SHP77 treated with DMSO at 0.1 percent for 48 hours (cell line): ENCODE measurements around the gene RTN4RL2.

ENCODE experiments used
- DNase-seq: peaks from one replicate; lab custom pipeline; 2025; lab: John Stamatoyannopoulos, UW

The RTN4RL2 gene

DNA sequence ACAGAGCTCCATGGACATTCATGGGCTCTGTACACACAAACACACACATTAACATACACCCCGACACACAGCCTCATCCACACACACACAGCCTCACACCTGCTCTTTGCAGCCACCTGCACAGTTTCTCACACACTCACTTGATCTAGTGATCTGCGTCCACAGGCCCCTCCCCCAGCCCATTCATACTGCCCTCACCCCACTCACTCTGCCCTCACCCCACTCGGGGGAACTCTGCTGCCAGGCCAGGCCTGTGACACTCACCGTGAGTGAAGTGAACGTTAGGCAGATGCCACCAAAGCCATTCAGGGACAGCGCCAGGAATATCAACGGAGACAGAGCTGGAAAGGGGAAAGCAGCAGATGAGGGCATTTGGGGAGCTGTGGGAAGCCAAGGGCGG, 40.2 kb downstream of the RTN4RL2 start:
- DNase-seq: no peak

DNA sequence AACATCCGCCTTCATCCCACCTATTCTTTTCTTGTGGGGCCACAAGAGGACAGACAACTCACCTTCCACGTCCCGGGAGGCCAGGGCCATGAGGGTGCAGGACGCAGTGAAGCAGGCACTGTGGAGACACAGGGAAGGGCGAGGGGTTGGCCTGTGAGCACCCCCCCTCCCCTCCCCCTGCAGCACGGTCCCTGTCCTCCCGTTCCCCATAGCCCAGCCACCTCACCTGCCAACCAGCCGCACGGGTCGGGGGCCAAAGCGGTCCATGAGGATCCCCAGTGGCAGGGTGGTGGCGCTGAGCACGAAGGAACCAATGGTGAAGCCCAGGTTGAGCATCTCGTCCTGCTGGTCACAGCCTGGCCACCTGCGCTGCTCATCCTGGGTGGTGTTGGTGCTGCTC, 40.6 kb downstream of the RTN4RL2 start:
- no peak for DNase-seq

DNA sequence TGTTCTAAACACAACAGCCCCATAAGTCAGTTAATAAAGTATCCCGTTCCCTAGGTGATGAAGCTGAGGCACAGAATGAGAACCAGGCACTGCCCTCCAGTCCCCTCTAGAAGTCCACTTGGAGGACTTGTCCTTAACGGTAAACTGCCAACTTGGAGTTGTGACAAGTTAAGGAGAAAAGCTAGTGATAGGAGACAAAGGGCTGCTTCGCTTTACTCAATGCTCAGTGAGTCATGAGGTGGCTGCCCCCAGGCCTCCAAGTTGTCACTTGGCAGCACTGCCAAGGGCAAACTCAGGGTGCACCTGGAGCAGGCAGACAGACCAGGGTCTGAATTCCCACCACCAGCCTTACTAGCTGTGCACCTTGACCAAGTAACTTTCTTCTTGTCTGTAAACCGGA, 41.6 kb downstream of the RTN4RL2 start:
- DNase-seq: no peak

DNA sequence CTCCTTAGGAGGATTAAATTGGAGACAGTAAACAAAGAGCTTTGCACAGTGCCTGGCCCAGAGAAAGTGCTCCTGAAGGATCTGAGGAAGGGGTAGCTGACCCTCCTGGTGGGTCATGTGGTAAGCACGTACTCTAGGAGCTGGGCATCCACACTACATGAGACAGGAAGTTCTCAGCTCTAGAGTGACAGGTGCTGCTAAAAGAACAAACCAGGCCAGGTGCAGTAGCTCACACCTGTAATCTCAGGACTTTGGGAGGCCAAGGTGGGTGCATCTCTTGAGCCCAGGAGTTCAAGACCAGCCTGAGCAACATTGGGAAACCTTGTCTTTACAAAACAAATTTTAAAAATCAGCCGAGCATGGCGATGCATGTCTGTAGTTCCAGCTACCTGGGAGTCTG, 42.0 kb downstream of the RTN4RL2 start:
- DNase-seq: no peak

DNA sequence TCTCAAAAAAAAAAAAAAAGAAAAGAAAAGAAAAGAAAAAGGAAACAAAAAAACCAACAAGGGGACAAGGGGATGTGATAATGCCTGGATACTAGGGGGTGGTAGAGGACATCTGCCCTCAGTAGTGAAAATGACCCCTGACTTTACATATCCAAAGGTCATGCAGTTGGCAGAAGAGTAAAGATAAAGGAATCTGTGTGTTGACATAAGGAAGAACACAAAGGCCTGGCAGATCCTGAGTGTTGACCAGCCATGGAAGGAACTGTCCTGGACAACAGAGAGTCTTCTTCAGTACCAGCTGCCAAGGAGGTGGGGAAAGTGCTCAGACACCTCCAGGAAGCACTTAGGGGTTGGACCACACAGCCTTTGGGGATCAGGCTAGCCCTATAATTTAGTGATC, 42.5 kb downstream of the RTN4RL2 start:
- no peak for DNase-seq

DNA sequence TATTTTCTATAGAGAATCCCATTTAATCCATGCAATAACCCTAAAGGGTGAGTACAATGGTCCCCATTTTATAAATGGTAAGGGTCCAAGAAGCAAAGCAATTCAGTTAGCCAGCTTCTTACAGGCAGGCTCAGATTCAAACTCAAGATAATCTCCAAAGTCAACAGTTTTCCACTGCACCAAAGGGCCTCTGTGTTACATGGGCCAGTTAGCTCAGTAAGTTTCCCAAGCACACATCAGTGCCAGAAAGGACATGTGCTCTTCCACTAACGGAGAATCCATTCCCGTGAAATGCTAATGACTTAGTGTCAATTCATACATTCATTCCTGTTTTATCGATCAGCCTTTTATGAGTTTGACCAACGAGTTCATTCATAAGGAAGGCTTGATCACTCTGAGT, 44.2 kb downstream of the RTN4RL2 start:
- DNase-seq: no peak

DNA sequence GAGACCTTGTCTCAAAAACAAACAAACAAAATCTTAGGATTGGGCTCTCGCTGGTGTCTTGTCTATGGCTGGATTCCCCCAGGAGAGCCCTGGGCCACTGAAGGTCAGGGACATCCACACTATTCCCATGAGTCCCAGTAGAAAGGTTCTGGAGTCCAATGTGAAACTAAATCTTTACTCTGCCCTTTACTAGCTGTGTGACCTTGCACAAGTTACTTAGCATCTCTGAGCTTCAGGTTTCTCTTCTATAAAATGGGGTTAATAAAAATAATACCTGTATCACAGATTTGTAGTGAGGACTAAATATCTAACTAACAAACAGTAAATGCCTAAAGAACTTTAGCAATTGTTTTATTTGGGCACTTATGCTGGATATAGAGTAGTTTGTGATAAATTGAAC, 46.2 kb downstream of the RTN4RL2 start:
- no peak for DNase-seq

DNA sequence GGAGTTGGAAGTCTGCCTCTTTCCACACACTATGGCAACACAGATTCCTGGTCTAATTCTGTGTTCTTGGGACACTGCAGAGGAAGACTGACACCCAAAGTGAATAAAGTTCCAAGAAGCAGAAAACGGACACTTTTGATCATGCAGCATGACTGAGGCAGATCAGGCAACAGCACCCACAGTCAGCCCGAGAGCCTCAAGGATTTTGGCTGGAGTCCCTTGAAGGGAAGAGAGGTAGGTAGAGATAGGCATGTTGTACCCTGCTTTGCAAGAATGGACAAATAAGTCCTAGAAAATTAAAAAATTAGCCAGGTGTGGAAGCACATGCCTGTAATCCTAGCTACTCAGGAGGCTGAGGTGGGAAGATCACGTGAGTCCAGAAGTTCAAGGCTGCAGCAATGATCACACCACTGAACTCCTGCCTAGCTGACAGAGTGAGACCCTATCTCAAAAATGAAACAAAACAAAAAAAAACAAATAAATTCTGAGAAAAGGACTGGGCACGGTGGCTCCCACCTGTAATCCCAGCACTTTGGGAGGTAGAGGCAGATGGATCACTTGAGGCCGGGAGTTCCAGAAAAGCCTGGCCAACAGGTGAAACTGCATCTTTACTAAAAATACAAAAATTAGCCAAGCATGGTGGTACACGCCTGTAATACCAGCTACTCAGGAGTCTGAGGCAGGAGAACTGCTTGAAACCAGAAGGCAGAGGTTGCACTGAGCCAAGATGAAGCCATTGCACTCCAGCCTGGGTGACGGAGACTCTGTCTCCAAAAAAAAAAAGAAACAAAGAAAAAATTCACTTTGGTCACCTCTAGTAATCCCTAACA, 48.2 kb downstream of the RTN4RL2 start:
- no peak for DNase-seq

DNA sequence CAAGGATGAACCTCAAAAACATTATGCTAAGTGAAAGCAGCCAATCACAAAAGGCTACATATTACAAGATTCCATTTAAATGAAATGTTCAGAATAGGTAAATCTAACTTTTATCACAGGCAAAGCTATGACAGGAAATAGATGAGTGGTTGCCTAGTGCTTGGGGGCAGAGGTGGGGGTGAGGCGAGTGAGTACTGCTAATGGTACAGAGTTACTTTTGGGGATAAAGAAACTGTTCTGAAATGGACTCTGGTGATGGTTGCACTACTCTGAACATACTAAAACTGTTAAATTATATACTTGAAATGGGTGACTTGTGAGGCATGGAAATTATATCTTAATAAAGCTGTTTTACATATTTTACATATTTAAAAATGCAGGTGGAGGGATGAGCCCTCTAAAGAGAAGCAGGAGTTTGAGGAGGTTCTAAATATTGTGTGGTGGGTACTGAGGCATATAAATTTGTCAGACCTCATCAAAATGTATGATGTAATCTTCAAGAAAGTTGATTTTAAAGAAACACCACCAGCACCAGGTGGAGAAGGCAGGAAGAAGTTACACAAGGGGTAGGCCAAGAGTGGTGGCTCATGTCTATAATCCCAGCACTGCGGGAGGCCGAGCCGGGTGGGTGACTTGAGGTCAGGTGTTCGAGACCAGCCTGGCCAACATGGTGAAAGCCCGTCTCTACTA, 51.6 kb downstream of the RTN4RL2 start:
- DNase-seq: no peak

DNA sequence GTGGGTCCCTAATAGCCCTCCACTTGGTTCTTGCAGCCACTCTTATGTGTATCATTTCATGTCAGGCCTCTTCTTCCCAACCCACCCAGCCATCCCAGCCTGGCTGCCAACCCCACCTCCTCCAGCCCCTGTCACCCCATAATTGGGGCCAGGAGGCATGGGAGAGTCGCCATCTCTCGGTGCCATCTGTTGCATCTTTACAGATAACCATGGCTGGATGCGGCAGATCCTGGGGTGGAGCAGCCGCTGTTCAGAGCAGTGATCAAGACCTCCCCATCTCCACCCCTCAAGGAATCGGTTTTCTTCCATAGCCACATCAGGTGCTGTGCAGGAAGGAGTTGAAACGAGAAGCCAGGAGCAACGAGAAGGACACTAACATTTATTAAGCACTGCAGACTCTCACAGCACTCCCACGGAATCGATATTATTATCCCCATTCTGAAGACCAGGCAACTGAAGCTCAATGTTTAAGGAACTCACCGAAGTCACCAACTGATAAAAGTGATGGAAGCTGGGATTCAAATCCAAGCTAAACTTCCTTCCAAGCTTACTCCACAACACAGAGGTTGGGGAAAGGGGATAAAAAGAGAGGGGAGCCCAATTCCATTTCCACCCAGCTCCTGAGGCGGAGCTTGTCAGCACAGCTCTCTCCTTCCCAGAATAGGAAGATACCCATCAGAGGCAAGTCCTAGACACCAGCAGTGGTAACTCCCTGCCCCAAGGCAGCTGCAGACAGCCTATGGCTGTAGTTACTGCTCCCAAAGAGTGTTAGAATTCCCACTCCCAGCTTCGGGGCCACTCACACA, 52.5 kb downstream of the RTN4RL2 start:
- no peak for DNase-seq

DNA sequence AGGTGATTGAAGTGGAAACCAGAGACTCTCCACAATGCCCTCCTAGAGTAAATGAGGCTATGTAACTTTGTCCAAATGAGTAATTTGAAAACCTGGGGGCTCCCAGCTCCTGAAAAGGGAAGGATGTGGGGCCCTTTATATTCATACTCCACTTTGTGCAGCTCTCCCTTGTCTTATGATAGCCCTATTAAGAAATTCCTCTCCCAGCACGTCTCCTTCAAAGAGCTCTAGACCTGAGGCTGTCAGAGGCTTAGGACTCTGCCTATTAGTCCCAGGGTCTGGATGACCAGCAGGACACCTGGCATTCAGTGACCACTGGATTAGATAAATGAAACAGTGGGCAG, 53.1 kb downstream of the RTN4RL2 start:
- no peak for DNase-seq

DNA sequence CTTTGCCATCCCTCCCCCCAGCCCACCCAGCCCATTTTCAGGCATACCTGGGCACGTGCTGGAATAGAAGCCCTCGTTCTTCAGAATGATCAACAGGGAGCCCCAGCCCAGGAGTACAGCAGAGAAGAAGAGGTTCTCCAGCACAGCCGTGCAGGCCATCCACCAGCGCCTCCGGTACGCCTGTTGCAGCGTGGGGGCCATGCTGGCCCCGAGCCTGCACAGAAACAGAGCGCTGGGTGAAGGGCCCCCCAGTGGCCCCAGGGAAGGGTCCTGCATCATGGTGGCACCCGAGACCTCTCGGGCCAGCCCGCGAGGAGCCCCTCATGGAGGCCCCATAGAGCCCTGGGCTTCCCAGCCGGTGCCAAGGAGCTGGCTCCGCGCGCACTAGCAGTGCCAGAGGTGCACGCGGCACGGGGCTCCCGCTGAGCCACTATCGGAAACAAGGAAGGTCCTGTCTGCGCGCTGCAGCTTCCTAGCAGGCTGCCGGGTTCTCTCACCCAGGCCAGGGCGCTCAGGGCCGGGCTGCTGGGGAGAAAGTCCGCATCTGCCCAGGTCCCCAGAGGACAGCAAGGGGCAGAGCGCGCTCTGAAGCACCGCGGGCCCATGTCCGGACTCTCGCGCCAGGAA, 53.7 kb downstream of the RTN4RL2 start:
- no peak for DNase-seq

DNA sequence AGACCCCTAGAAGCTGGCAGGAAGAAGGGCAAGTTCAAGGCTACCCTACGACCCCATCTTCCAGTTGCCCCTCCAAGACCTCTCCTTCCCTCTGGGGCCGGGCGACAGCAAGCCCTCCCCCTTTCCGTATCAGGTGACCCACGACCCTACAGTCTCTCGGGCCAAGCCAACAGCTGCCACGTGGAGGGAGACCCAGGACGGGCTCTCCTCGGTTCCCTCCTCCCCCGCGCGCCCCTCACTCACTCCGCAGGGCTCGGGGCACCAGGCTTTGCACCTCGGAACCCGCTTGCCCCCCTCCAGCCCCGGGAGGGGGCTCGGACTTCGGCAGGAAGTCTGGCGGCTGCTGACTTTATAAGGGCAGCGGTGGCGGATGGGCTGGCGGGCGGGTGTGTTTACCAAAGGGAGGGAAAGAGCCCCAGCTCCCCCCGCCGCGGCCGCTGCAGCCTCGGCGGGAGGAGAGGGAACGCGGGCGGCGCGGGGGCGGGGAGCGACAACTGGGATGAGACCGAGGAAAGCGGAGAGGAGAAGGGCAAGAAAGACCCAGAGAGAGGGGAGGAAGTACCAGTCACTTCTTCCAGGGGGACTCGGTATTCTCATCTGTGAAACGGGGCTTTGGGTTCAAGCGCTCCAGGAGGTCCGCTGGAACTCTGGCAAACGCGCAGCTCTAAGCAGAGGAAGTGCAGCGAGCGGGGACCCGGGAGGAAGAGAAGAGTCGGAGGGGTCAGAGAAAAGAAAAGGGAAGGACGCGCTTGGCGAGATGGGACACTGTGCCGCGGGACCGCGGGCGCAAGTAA, 54.4 kb downstream of the RTN4RL2 start:
- DNase-seq: no peak

DNA sequence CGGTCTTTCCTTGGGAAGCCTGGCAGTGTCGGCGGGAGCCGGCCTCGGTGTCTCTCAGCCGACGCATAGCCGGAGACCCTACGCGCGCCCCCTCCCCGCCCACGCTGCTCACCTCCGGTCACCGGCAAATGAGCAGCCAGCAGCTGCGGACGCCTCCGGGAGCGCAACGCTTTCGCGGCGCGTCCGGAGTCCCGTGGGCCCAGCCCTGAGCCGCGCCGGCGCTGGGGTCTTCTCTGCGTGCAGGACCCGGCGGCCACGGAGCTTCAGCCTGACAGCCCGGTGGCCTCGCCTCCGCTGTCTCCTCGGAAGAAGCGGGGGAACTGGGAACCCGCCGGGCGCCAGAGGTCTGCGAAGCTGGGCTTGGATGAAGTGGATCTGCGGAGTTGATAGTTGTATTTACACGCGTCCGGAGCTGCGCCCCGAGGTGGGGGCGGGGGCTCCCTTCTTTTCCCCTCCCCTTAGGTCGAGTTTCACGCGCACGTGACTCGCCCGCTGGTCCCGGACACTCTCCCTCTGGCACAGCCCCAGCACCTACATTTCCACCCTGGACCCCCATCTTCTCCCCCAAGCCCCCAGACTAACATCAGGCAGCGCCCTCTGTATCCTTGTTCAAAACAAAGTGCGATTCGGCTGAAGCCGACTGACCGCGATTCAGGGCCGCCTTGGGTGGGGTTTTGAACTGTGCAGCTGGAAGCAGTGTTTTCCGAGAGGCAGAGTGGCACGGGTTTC, 55.2 kb downstream of the RTN4RL2 start, which contains the start of gene SLC43A1:
Gene SLC43A1 (minus strand): TSS at position 371 of the 729 bp plus-strand sequence. CDS start 1,591 bp downstream, outside the sequence.
- DNase-seq: no peak

DNA sequence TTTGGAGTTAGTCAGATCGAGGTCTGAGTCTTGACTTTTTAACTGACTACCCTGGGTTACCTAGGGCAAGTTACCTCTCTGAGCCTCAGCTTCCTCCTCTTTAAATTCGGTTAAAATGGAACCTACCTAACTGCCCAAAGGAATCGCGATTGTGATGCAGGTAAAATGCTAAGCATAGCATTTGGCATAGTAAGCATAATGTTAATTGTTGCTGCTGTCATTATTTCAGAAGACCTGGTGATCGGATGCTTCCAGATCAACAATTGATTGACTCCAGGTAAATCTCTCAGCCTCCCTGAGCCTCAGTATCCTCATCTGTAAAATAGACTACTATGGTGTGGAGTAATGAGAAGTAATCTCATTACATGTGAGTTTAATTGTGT, 55.7 kb downstream of the RTN4RL2 start:
- DNase-seq: no peak

DNA sequence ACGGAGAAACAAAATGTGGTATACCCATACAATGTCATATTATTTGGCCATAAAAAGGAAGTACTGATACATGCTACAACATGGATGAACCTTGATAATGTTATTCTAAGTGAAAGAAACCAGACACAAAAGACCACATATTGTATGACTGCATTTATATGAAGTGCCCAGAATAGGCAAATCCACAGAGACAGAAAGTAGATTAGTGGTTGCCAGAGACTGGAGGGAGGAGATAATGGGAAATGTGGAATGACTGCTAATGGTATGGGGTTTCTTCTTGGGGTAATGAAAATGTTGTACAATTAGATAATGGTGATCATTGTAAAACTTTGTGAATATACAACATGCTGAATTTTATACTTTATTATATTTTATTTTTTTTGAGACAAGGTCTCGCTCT, 60.8 kb downstream of the RTN4RL2 start:
- DNase-seq: no peak

DNA sequence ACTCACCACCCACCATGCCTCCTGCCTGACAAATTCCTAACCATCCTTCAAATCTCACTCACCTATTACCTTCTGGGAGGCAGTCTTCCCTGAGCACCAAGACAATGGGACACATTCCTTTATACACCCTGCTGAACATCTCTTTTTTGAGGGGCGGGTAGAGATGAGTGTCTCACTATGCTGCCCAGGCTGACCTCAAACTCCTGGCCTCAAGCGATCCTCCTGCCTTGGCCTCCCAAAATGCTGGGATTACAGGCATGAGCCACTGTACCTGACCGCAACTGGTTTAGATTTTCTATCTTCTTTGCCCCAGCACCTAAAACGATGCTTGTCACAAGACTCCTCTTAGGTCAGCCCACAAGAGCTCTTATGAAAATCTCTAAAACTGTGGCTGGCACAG, 63.1 kb downstream of the RTN4RL2 start:
- DNase-seq: no peak
